Heart right ventricle (tissue), 16 donors: Measurements from ENCODE around the gene BAMBI. TPM values are rescaled to one million over a fixed set of nuclear protein-coding genes. Genes with fewer than 3 reads are reported as not detected.

Experiments
- ATAC-seq, 8 donors: fragments of 200-7000 bp; cut with Tn5 transposase; one replicate each; pipeline ENCODE4 v1.9.1; 2020; ENCODE audit warnings: mild to moderate bottlenecking in 8 of 8, moderate library complexity in 8 of 8, moderate number of reproducible peaks in 1 of 8
- DNase-seq, 2 donors: peaks; one replicate each; pipeline ENCODE4 v3.0.0-alpha.2; 2020
- H3K27ac ChIP-seq, 10 donors: fragments of 200-600 bp; sonication (generic) in 2 of 10; one replicate each; pipeline versions ENCODE4 v1.5.0 to v1.8.0; 2020 to 2022; ENCODE audit warnings: mild to moderate bottlenecking in 3 of 10
- H3K27me3 ChIP-seq, 7 donors: fragments of 200-600 bp; one replicate each; pipeline ENCODE4 v1.8.0; 2021 to 2022; ENCODE audit warnings: mild to moderate bottlenecking in 2 of 7
- H3K36me3 ChIP-seq, 9 donors: fragments of 200-600 bp; sonication (generic) in 1 of 9; one replicate each; pipeline versions ENCODE4 v1.5.0 to v1.8.0; 2020 to 2022; ENCODE audit warnings: mild to moderate bottlenecking in 2 of 9
- H3K4me1 ChIP-seq, 9 donors: fragments of 200-600 bp; sonication (generic) in 1 of 9; one replicate each; pipeline versions ENCODE4 v1.5.0 to v1.8.0; 2020 to 2022; ENCODE audit warnings: mild to moderate bottlenecking in 4 of 9
- H3K4me3 ChIP-seq, 10 donors: fragments of 200-600 bp; sonication (generic) in 2 of 10; one replicate each; pipeline versions ENCODE4 v1.5.0 to v1.8.0; 2020 to 2022; ENCODE audit warnings: mild to moderate bottlenecking in 7 of 10, moderate library complexity in 2 of 10
- H3K9me3 ChIP-seq, 11 donors: fragments of 200-600 bp in 10 of 11; sonication (generic) in 2 of 11; one replicate each; pipeline versions ENCODE4 v1.5.0 to v1.8.0; 2013 to 2022; ENCODE audit warnings: mild to moderate bottlenecking in 2 of 11, control low read depth in 1 of 11, moderate library complexity in 1 of 11
- CTCF ChIP-seq, 9 donors: fragments of 200-600 bp; sonication (generic) in 2 of 9; IDR thresholded peaks; one replicate each; pipeline versions ENCODE4 v1.5.0 to v1.8.0; 2021 to 2022; ENCODE audit warnings: antibody characterized with exemption in 9 of 9, mild to moderate bottlenecking in 5 of 9, moderate library complexity in 1 of 9
- WGBS, 2 donors: extraction: QIAGEN DNeasy Blood & Tissue Kit; methylation state at CpG; one replicate each; pipeline ENCODE4 v1.1.7; 2013; ENCODE audit warnings: inconsistent platforms in 1 of 2; 5-methylcytosine and 5-hydroxymethylcytosine counted together
- intact Hi-C, 10 donors: fragments of 100-400 bp; cut with DNase I; formaldehyde crosslinking; loops; one replicate each; pipeline versions ENCODE4 v1.11.1 to v1.14.2; 2022
- polyA plus RNA-seq, 2 donors: library from polyadenylated mRNA; stranded (reverse); fragments of 200-250 nt; gene quantifications; one replicate each; pipeline ENCODE4 v1.2.3, GENCODE V29; 2013
- total RNA-seq, 10 donors: library from RNA; stranded (reverse); fragmentation: NEBNext Ultra II Directional in 3 of 10; extraction: Animal tissue kit (Norgen Biotek cat#: 25700) in 3 of 10; gene quantifications; one replicate each; pipeline versions ENCODE4 v1.2.1 to v1.2.4, GENCODE V29; 2021 to 2023
- donor health status: Arrhythmogenic right ventricular cardiomyopathy.
- donor health status: ischemic (EF 13 %, LVEDD 7.1; RV severe dilation, severe dysfunction).
- donor health status: healthy with polysubstance abuse.
- donor health status: DM: no; HTN: yes; CAD: no.
- donor health status: DM: no; HTN: no; CAD: no.
- donor health status: ischemic (EF 25% LVEDD 6.9; RV normal size, moderate dysfunction).
- donor health status: ischemic (EF 25% LVEDD 5.7; RV mildly dilated, moderate dysfunction).
- donor health status: healthy.
- donor health status: DM: yes; HTN: yes; CAD: no.
- donor health status: Ischemic cardiomyopathy.
- donor health status: ischemic (EF 35%, LVEDD 5.7; RV mildly dilated, moderate dysfunction).
- donor health status: nonischemic (EF 11% LVEDD 7.7; RV severe dilation, severe dysfunction).
- donor health status: DM: yes; HTN: yes; CAD: no.
- donor health status: PGD.
- donor health status: ischemic (EF 29% LVEDD 5.4; RV normal size, mild dysfunction).
- donor health status: nonischemic (EF 23%, LVEDD 6.1; RV moderate dilation, normal function).

Gene BAMBI
- total and polyA plus RNA-seq, 12 donors, result 5.0 to 52.7 (median 21.3) TPM

GRCh38 chr10:28691187-28691694 lies 13.9 kb downstream of the BAMBI start:
- H3K27ac ChIP-seq, result no peak overlapping the region
- peaks cover 0 to 5% (median 0%) of the 10 kb centered on the region in 7 donors for H3K27me3 ChIP-seq
- TF ChIP-seq CTCF (IDR thresholded peaks at IDR 0.05), result no peak
- H3K4me3 ChIP-seq, result no peak overlapping the region
- H3K9me3 ChIP-seq, result no peaks in the 10 kb centered on the region
- ATAC-seq (no peak), DNase-seq (no peak)
- peaks cover 0 to 16% (median 9%) of the 10 kb centered on the region in 9 donors for H3K4me1 ChIP-seq
- 67 to 76% methylated on average over 5 of the region's 6 CpGs for WGBS, 2 donors
- intact Hi-C loops, result loop anchor here in 1 of 10 donors (5.0 kb wide), 1 partner anchor 1426 kb away; no protein-coding TSS in a partner anchor
- no peaks in the 10 kb centered on the region for H3K36me3 ChIP-seq

- no peak for TF ChIP-seq CTCF (IDR thresholded peaks at IDR 0.05)
- H3K27me3 ChIP-seq, result peaks cover 0 to 5% (median 0%) of the 10 kb centered on the region in 7 donors
- H3K36me3 ChIP-seq, result no peaks in the 10 kb centered on the region
- DNase-seq, result no peak
- intact Hi-C loops, result loop anchor here in 1 of 10 donors (5.0 kb wide), 1 partner anchor 1425 kb away; no protein-coding TSS in a partner anchor
- WGBS, 2 donors, result 92% methylated on average over 3 of the region's 3 CpGs
- no peak overlapping the region for H3K27ac ChIP-seq
- H3K9me3 ChIP-seq, result no peaks in the 10 kb centered on the region
- no peak for ATAC-seq
- H3K4me3 ChIP-seq, result no peak overlapping the region
- peaks cover 0 to 12% (median 8%) of the 10 kb centered on the region in 9 donors for H3K4me1 ChIP-seq
These were observed 14.7 kb downstream of the BAMBI start for GRCh38 chr10:28692050-28692449.

GRCh38 chr10:28694530-28694929 lies 17.2 kb downstream of the BAMBI start:
- WGBS, 2 donors, result 92 to 95% methylated on average over 5 of the region's 5 CpGs
- no peak for ATAC-seq
- Histone ChIP-seq H3K36me3 (no peaks in the 10 kb centered on the region), H3K4me1 (no peaks in the 10 kb centered on the region), H3K27me3 (peaks cover 0 to 5% (median 0%) of the 10 kb centered on the region in 7 donors), H3K9me3 (no peaks in the 10 kb centered on the region), H3K27ac (no peak overlapping the region), H3K4me3 (no peak overlapping the region)
- no peak for TF ChIP-seq CTCF (IDR thresholded peaks at IDR 0.05)
- intact Hi-C loops, result loop anchor here in 1 of 10 donors (5.0 kb wide), 1 partner anchor 1423 kb away; no protein-coding TSS in a partner anchor
- no peak for DNase-seq

GRCh38 chr10:28698075-28698474 lies 20.8 kb downstream of the BAMBI start:
- TF ChIP-seq CTCF (IDR thresholded peaks at IDR 0.05), result no peak
- intact Hi-C loops, result no loop called here
- no peak for ATAC-seq
- no peak for DNase-seq
- WGBS, 2 donors, result 68 to 71% methylated on average over 2 of the region's 2 CpGs
- Histone ChIP-seq H3K27ac (no peak overlapping the region), H3K4me1 (no peaks in the 10 kb centered on the region), H3K36me3 (no peaks in the 10 kb centered on the region), H3K9me3 (no peaks in the 10 kb centered on the region), H3K27me3 (peaks cover 0 to 3% (median 0%) of the 10 kb centered on the region in 7 donors), H3K4me3 (no peak overlapping the region)
